NOMO-1 treated with DMSO at 0.1 percent for 48 hours (cell line): Measurements from ENCODE around the gene ANXA11.
A peak's percentile ranks its signal among the peaks of the same experiment; 100 is the strongest.
"Not testable (repeated sequence)": the region's sequence is repeated elsewhere in the genome, so short reads cannot be mapped to it uniquely, and the experiment has no call there.

Experiments
- DNase-seq: peaks from one replicate; lab custom pipeline; 2025; ENCODE audit not compliant: unreplicated experiment; lab: John Stamatoyannopoulos, UW

Gene ANXA11

DNA sequence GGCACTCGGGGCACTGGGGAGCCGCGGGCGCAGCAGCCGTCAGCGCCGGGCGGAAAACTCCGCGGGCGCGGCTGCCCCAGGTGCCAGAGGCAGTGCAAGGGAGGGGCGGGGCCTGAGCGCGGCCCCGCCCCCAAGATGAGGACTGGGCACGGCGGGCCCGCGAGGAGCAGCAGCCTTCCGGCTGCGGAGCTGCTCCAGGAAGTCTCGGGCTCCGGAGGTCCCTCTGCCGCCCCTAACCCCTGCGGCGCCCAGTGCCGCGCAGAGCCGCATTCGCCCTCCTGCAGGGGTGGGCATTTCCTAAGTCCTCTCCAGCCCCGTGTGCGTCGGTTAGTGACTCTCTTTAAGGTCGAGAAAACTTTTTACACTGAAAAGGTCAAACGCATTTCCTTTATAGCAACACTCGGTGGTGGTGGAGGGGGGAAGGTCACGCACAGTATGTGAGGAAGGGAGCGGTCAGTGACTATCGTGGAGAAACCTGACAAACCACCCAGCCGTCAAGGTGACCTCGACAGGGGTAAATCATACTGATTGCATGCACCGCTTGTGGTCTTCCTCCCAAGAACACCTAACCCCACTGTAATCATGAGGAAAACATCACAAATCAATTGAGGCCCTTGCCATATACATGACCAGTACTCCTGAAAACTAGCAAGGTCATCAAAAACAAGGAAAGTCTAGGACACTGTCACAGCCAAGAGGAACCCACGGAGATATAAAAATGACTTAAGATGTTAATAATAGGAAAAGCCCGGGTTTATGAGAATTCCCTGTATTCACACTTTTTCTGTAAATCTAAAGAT lies at the start of gene ANXA11:
TSS of gene ANXA11 (minus strand) at position 61 of the 800 bp plus-strand sequence. CDS start 32,676 bp downstream, outside the sequence.
- DNase-seq = peak; percentile 70

GRCh38 chr10:80254726-80255125 lies 49.4 kb upstream of the ANXA11 start:
- not testable (repeated sequence) for DNase-seq

- DNase-seq = not testable (repeated sequence)
Observed at GRCh38 chr10:80253963-80254271, 48.6 kb upstream of the ANXA11 start.

- DNase-seq = peak; percentile 61
Observed at GRCh38 chr10:80253266-80253962, 48.1 kb upstream of the ANXA11 start.

DNA sequence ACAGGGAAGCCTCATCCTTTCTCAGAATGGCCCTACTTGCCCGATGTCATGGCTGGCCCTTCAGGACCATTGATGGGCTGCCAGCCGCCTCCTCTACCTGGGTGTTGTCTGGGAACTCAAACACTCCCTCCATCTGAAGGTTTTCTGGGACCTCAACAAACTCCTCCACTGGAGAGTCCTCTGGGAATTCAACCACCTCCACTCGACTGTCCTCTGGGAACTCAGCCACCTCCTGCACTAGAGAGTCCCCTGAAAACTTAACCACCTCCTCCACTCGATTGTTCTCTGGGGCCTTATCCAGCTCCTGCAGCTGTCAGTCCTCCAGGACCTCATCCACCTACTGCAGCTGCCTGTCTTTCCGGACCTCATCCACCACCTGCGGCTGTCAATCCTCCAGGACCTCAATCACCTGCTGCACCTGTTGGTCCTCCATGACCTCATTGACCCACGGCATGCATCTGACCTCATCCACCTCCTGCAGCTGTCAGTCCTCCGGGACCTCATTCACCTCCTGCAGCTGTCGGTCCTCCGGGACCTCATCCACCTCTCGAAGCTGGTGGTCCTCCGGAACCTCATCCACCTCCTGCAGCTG lies 47.1 kb upstream of the ANXA11 start:
- DNase-seq = no peak

GRCh38 chr10:80251703-80252280 lies 46.5 kb upstream of the ANXA11 start:
- not testable (repeated sequence) for DNase-seq

- not testable (repeated sequence) for DNase-seq
Observed at GRCh38 chr10:80250399-80250798, 45.1 kb upstream of the ANXA11 start.

GRCh38 chr10:80249906-80250305 lies 44.6 kb upstream of the ANXA11 start:
- not testable (repeated sequence) for DNase-seq

DNA sequence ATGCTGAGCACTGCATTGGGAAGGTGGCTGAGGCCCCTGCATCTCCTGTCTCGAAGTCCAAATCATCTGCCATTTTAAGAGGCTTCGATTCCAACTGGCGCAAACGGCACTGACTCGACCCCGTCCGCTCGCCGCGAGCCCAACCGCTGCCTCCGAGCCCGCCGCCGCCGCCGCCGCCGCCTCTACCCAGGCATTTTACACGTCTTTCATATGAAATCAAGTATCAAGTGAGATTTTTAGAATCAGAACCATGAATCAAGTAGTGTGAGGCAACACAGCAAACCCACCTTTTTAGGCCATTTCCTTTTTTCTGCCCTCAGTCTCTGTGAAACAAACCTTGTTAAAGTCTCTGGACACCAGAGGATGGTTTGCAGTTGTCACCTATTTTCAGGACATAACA lies 42.3 kb upstream of the ANXA11 start:
- DNase-seq = not testable (repeated sequence)

GRCh38 chr10:80244371-80244770 lies 39.0 kb upstream of the ANXA11 start:
- not testable (repeated sequence) for DNase-seq

GRCh38 chr10:80242341-80242740 lies 37.0 kb upstream of the ANXA11 start:
- DNase-seq = not testable (repeated sequence)

DNA sequence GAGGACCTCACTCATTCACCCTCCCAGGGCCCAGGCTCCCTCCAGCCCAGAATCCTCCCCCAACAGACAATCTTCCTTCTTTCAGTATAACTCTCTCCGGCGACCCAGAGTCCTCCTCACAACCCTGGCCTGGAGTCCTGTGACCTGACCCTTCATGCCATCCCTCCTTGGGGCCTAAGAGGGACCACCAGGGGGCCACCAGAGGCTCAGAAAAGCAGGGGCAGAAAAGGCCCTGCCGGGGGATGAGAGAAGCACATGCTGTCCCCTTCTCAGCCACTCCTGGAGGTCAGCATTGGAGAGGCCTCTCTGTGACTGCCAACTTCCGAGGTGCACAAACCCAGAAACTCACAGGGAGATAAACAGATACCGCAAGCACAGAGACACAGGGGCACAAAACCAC lies 31.1 kb upstream of the ANXA11 start:
- not testable (repeated sequence) for DNase-seq

GRCh38 chr10:80234331-80235235 lies 29.2 kb upstream of the ANXA11 start:
- not testable (repeated sequence) for DNase-seq

GRCh38 chr10:80233871-80234270 lies 28.5 kb upstream of the ANXA11 start:
- not testable (repeated sequence) for DNase-seq

DNA sequence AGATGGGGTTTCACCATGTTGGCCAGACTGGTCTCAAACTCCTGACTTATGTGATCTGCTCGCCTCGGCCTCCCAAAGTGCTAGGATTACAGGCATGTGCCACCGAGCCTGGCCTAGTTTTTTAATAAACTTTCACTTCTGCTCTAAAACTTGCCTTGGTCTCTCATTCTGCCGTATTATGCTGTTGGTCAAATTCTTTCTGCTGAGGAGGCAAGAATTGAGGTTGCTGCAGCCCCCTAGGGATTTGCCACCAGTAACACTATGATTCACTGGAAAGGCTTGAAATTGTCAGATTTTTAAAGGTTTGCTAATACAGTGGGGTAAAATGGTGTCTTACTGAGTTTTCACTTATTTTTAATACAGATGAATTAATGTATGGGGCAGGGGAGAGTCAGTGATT lies 21.4 kb upstream of the ANXA11 start:
- DNase-seq = not testable (repeated sequence)

GRCh38 chr10:80223031-80223419 lies 17.7 kb upstream of the ANXA11 start:
- not testable (repeated sequence) for DNase-seq

DNA sequence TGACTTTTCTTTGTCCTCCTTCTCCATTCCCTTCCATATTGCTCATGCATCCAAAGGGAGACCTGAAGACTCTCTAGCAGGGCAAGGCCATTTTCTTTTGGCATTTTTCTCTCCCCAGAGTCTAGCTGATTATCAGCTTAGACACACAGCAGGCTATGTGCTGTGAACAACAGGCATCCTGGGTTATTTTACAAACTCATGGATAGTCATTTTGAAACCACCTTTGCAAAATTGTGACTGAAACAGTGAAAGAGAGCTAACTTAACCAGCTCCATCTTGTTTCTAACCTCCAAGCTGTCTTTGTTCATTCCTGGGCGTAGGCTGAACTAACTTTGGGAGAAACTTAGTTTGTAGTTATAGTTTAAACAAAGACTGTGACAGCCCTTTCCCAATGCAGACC lies 13.5 kb upstream of the ANXA11 start:
- not testable (repeated sequence) for DNase-seq

GRCh38 chr10:80214368-80214982 lies 9.1 kb upstream of the ANXA11 start:
- DNase-seq = not testable (repeated sequence)

- DNase-seq = not testable (repeated sequence)
Observed at GRCh38 chr10:80212535-80213115, 7.3 kb upstream of the ANXA11 start.

GRCh38 chr10:80211786-80212185 lies 6.4 kb upstream of the ANXA11 start:
- DNase-seq = no peak
